ENCODE data around the gene BACE1-AS.

- TF ChIP-seq POLR2AphosphoS5 (IDR thresholded peaks at IDR 0.05) (no peak), POLR2A (IDR thresholded peaks at IDR 0.05) (no peak)
- TF ChIP-seq, protein P1, sequence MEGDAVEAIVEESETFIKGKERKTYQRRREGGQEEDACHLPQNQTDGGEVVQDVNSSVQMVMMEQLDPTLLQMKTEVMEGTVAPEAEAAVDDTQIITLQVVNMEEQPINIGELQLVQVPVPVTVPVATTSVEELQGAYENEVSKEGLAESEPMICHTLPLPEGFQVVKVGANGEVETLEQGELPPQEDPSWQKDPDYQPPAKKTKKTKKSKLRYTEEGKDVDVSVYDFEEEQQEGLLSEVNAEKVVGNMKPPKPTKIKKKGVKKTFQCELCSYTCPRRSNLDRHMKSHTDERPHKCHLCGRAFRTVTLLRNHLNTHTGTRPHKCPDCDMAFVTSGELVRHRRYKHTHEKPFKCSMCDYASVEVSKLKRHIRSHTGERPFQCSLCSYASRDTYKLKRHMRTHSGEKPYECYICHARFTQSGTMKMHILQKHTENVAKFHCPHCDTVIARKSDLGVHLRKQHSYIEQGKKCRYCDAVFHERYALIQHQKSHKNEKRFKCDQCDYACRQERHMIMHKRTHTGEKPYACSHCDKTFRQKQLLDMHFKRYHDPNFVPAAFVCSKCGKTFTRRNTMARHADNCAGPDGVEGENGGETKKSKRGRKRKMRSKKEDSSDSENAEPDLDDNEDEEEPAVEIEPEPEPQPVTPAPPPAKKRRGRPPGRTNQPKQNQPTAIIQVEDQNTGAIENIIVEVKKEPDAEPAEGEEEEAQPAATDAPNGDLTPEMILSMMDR (IDR thresholded peaks at IDR 0.05): no peak
Observed at GRCh38 chr11:117332843-117333242, 41.7 kb downstream of the BACE1-AS start.
